DND-41 (cell line): ENCODE data around the gene TLE4.

Experiments used
- ATAC-seq: fragments of 200-7000 bp; cut with Tn5 transposase; 3 replicates; pipeline ENCODE4 v1.9.1; 2021; ENCODE audit warnings: low read depth; ENCODE audit not compliant: insufficient read depth
- DNase-seq: peaks from one replicate; pipeline ENCODE4 v3.0.0-alpha.2; 2020
- H2AFZ ChIP-seq: 2 replicates; pipeline ENCODE4 v1.6.0; 2012; ENCODE audit warnings: low read depth, low read length
- H3K27ac ChIP-seq: 2 replicates; pipeline ENCODE4 v1.5.1; 2012; ENCODE audit warnings: low read length, inconsistent platforms
- H3K27me3 ChIP-seq: fragments of 200-600 bp; sonication (generic); 2 replicates; pipeline ENCODE4 v1.6.0; 2012; ENCODE audit warnings: low read length, mild to moderate bottlenecking, inconsistent platforms; ENCODE audit not compliant: insufficient read depth, poor library complexity
- H3K36me3 ChIP-seq: 2 replicates; pipeline ENCODE4 v1.5.1; 2012; ENCODE audit warnings: low read length, inconsistent platforms; ENCODE audit not compliant: insufficient read depth
- H3K4me1 ChIP-seq: 2 replicates; pipeline ENCODE4 v1.5.1; 2012; ENCODE audit warnings: mild to moderate bottlenecking, low read length; ENCODE audit not compliant: insufficient read depth
- H3K4me2 ChIP-seq: 2 replicates; pipeline ENCODE4 v1.6.0; 2012; ENCODE audit warnings: mild to moderate bottlenecking, moderate library complexity, low read length, inconsistent platforms; ENCODE audit not compliant: insufficient read depth
- H3K4me3 ChIP-seq, 2 experiments: fragments of 200-600 bp in 1 of 2; shearing (Covaris generic) in 1 of 2; 2 replicates each; pipeline ENCODE4 v1.5.1; 2012 to 2016; ENCODE audit warnings: inconsistent platforms in 2 of 2, low read length in 2 of 2, mild to moderate bottlenecking in 2 of 2, low read depth in 1 of 2, moderate library complexity in 1 of 2
- H3K79me2 ChIP-seq: 2 replicates; pipeline ENCODE4 v1.6.0; 2012; ENCODE audit warnings: low read length, inconsistent platforms; ENCODE audit not compliant: insufficient read depth
- H3K9ac ChIP-seq: 2 replicates; pipeline ENCODE4 v1.6.0; 2012; ENCODE audit warnings: low read depth, mild to moderate bottlenecking, inconsistent platforms, low read length, moderate library complexity
- H3K9me3 ChIP-seq: 2 replicates; pipeline ENCODE4 v1.5.1; 2012; ENCODE audit warnings: low read length, moderate library complexity, mild to moderate bottlenecking, inconsistent platforms; ENCODE audit not compliant: insufficient read depth, severe bottlenecking
- H4K20me1 ChIP-seq: 2 replicates; pipeline ENCODE4 v1.6.0; 2012; ENCODE audit warnings: low read length; ENCODE audit not compliant: insufficient read depth
- CTCF ChIP-seq: IDR thresholded peaks from 2 replicates; pipeline ENCODE4 v1.5.1; 2012; ENCODE audit warnings: borderline replicate concordance, low read length, moderate library complexity, mild to moderate bottlenecking; ENCODE audit not compliant: poor library complexity, severe bottlenecking; ENCODE audit errors: extremely low read depth
- EZH2 ChIP-seq: IDR thresholded peaks from 3 replicates; pipeline ENCODE4 v1.6.1; 2012; ENCODE audit warnings: borderline replicate concordance, low read depth, mild to moderate bottlenecking, moderate library complexity, low read length, inconsistent platforms; ENCODE audit not compliant: severe bottlenecking

Gene TLE4

DNA sequence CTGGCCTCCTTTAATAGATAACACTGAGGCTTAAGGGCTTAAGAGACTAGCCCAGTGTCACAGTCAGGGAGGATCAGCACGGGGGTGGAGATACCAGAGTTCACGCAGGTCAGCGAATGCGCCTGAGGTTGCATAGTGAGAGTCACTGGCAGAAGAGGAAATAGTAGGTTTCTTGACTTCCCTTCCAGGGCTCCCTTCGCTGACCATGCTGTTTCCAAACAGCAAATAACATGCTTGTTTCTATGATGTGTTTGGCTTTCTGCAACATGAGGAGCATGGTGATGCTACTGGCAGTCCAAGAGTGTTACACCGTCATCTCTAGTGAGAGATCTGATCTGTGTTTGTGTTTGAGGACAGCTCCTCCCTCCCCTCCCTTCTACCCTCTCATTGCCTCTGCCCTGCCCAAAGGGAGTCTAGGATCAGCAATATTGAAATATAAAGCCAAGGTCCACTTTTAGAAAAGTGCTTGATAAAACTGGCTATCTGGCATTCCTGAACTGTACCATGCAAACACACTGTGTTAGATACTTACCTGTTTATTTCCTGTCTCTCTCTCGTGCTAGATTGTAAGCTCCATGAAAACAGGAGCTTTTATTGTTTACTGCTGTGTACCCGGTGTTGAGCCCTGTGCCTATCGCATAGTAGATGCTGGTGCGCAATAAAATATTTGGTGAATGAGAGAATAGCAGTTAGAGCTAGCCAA is 12.3 kb downstream of the TLE4 start:
- H3K9me3 ChIP-seq, result no peaks in the 10 kb centered on the region
- DNase-seq (no peak), ATAC-seq (no peak)
- H2AFZ ChIP-seq, result no peak overlapping the region
- TF ChIP-seq CTCF (no peak), EZH2 (no peak)
- peaks cover 28% of the 10 kb centered on the region for H3K4me1 ChIP-seq
- no peak overlapping the region for H3K9ac ChIP-seq
- no peak overlapping the region for H3K4me2 ChIP-seq
- H4K20me1 ChIP-seq, result peaks cover 36% of the 10 kb centered on the region
- peaks cover 20% of the 10 kb centered on the region for H3K36me3 ChIP-seq
- no peak overlapping the region for H3K4me3 ChIP-seq
- H3K27ac ChIP-seq, result no peak overlapping the region
- peaks cover 14% of the 10 kb centered on the region; the same call in 1 of the 2 replicates for H3K79me2 ChIP-seq
- no peaks in the 10 kb centered on the region for H3K27me3 ChIP-seq

- TF ChIP-seq CTCF (no peak), EZH2 (no peak)
- Histone ChIP-seq H3K27me3 (peaks cover under 1% of the 10 kb centered on the region), H4K20me1 (peaks cover 39% of the 10 kb centered on the region), H3K4me2 (no peak overlapping the region), H3K79me2 (peaks cover 19% of the 10 kb centered on the region; the same call in 1 of the 2 replicates), H3K27ac (no peak overlapping the region), H2AFZ (no peak overlapping the region), H3K36me3 (peaks cover 20% of the 10 kb centered on the region), H3K9ac (no peak overlapping the region), H3K4me3 (no peak overlapping the region), H3K4me1 (peaks cover 28% of the 10 kb centered on the region), H3K9me3 (no peaks in the 10 kb centered on the region)
- DNase-seq (no peak), ATAC-seq (no peak)
These were observed 12.9 kb downstream of the TLE4 start for GRCh38 chr9:79584655-79584982.

DNA sequence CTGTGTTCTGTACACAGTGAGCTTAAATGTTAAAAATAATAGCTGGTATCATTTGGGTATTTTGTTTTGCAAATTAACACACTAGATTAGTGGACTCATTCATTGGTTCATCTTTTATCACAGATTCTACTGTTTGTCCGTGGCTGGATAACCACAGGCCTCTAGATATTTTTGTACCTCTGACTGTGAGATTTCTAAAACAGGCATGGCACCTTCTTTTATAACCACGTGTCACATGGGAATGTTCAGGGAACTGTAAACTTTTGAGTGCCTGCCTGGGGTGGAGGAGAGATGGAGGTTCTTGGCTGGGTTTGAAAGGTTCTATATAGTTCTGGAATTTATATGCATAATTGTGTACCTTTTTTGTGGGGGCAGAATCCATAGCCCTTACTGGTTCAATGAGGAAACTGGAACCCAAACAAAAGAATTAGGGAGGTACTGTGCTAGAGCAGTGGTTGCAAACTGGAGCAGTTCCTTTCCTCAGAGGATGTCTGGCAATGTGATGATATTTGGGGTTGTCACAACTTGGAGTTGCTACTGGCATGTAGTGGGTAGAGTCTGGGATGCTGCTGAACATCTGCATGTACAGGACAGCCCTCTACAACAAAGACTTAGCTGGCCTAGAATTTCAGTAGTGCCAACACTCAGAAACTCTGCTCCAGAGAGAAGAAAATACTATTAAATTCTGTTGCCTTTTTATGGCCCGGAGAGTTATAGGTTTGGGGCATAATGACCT is 16.9 kb downstream of the TLE4 start:
- H3K79me2 ChIP-seq, result peaks cover 19% of the 10 kb centered on the region; the same call in 1 of the 2 replicates
- H3K36me3 ChIP-seq, result 0 out of 2 replicates have a peak, but pooled peaks cover 8% of the 10 kb centered on the region
- peaks cover 27% of the 10 kb centered on the region for H3K4me1 ChIP-seq
- no peak for TF ChIP-seq EZH2
- TF ChIP-seq CTCF, result no peak
- no peak for DNase-seq
- H4K20me1 ChIP-seq, result peaks cover 48% of the 10 kb centered on the region
- no peak overlapping the region for H3K9ac ChIP-seq
- H3K27me3 ChIP-seq, result peaks cover 7% of the 10 kb centered on the region
- no peak for ATAC-seq
- no peak overlapping the region for H2AFZ ChIP-seq
- H3K4me3 ChIP-seq, result no peak overlapping the region
- no peak overlapping the region for H3K27ac ChIP-seq
- no peak overlapping the region for H3K4me2 ChIP-seq
- H3K9me3 ChIP-seq, result no peaks in the 10 kb centered on the region
